ENCODE data around the gene TMEM115. TPM values are rescaled to one million over a fixed set of nuclear protein-coding genes. Genes with fewer than 3 reads are reported as not detected.

TMEM115 gene
- total RNA-seq, 1 donor from 2014 or later = 55.7 TPM

DNA sequence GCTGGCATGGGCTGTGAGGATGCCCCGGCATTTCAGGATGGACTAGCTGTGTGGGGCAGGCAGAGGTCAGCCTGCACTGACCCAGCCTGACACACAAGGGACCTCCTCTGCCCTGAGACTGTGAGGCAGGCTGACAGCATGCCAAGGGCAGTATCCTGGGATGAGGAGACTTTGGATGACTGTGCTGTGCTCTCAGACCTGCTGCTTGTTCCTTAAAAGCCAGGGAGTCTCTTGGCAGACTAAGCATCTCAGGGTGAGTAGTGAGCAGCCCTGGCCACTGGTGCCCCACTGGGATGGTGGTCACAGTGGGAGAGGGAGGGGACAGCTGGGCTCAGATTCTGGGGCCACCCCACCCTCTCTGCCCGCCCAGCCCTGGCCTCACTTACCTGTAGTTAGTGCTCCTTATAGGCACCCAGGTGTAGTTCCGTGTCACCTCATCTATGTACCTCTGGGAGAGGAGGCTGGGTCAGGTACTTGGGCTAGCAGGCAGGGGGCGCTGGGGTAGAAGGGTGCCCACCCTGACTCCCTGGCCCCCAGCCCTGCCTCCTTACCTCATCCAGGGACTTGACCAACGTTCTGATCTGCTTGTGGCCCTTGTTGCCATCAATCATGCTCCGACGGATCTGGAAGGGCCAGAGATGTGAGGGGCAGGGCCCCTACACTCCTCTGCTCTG is 16.1 kb upstream of the TMEM115 start:
- H3K4me1 ChIP-seq = no peaks in the 10 kb centered on the region
- H3K36me3 ChIP-seq = no peaks in the 10 kb centered on the region
- H3K27me3 ChIP-seq = no peaks in the 10 kb centered on the region
- H3K27ac ChIP-seq = no peak overlapping the region
- TF ChIP-seq, protein P1, sequence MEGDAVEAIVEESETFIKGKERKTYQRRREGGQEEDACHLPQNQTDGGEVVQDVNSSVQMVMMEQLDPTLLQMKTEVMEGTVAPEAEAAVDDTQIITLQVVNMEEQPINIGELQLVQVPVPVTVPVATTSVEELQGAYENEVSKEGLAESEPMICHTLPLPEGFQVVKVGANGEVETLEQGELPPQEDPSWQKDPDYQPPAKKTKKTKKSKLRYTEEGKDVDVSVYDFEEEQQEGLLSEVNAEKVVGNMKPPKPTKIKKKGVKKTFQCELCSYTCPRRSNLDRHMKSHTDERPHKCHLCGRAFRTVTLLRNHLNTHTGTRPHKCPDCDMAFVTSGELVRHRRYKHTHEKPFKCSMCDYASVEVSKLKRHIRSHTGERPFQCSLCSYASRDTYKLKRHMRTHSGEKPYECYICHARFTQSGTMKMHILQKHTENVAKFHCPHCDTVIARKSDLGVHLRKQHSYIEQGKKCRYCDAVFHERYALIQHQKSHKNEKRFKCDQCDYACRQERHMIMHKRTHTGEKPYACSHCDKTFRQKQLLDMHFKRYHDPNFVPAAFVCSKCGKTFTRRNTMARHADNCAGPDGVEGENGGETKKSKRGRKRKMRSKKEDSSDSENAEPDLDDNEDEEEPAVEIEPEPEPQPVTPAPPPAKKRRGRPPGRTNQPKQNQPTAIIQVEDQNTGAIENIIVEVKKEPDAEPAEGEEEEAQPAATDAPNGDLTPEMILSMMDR (IDR thresholded peaks at IDR 0.05) = no peak
- H3K4me3 ChIP-seq = no peak overlapping the region
- intact Hi-C loops (cut with DNase I) = no loop called here
- DNase-seq (ENCODE audit: low spot score in 2 of 2) = no peak
- no peaks in the 10 kb centered on the region for H3K9me3 ChIP-seq

DNA sequence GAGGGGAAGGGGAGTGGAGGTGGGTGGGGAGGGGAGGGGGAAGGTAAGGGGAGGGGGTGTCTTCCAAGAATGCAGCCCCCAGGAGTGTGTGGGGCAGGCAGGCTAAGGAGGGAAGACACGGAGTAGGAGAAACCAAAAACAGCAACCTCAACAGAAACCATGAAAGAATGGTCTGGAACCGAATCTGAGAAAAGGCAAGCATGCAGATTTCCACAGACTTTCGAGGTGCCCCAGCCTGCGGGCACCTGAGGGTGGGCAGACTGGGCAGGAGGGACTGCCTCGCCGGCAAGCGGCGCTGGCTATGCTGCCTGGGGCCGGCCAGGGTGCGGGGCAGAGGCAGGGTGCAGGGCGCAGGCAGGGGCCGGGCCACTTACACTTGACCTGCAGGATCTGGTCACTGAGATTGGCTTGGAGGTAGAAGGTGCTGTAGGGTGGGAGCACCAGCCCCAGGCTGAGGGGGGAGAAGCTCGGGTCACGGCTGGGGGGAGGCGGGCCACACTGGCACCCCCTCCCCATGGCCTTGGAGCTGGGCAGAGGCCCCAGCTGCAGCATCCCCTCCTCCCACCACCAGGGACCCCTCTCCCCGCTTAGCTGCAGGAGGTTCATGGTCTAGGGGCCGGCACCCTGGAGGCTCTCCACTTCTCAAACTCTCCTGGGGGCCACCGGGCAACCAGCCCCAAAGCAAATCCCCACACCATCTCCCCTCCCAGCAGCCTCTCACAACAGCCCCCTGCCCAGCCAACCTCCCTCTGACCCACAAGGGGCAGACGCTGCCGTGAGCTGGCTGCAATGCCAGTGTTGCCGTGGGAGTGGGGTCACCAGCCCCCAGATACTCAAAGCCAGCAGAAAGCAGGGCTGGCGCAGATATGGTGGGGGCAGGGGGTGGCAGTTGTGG is 15.3 kb upstream of the TMEM115 start:
- TF ChIP-seq, protein P1 (IDR thresholded peaks at IDR 0.05) = no peak
- Histone ChIP-seq H3K27ac (no peak overlapping the region), H3K4me3 (no peak overlapping the region), H3K36me3 (no peaks in the 10 kb centered on the region), H3K4me1 (no peaks in the 10 kb centered on the region), H3K27me3 (no peaks in the 10 kb centered on the region), H3K9me3 (no peaks in the 10 kb centered on the region)
- DNase-seq (ENCODE audit: low spot score in 2 of 2) = no peak
- intact Hi-C loops (cut with DNase I) = no loop called here

DNA sequence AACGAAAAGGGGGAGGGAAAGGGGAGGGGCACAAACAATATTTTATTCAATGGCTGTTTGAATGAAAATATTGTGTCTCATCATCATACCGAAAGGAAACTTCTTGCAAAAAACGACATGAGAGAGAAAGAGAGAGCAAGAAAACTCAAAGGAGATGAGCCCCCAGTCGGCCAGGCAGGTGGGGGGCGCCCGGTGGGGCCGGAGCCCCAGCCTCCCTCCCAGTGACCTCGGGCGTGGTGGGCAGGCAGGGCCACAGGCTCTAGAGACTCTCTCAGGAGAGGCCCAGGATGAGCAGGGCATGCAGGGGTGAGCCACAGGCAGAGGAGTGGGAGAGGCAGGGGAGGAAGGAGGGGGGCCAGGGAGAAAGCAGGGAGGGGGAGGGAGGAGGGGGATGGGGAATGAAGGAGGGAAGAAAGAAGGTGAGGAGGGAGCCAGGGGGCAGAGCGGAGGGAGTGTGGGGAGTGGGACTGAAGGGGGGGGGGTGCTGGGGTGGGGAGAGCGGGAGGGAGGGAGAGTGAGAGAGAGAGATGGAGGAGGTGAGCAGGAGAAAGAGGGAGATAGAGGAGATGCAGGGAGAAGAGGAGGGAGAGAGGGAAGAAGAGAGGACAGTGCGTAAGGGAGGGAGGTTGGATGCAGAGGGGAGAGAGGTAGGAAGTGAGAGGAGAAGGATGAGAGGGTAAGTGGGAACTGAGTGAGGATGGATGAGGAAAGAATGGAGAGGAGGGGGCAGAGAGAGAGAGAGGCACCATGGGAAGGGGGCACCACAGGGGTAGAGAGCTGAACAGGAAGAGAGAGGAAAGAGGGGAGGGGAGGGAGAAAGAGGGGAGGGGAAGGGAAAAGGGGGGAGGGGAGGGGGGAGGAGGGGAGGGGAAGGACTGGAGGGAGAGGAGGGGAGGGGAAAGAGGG is 14.1 kb upstream of the TMEM115 start:
- H3K4me3 ChIP-seq = no peak overlapping the region
- H3K27me3 ChIP-seq = no peaks in the 10 kb centered on the region
- H3K9me3 ChIP-seq = no peaks in the 10 kb centered on the region
- DNase-seq (ENCODE audit: low spot score in 2 of 2) = no peak
- H3K27ac ChIP-seq = no peak overlapping the region
- H3K4me1 ChIP-seq = no peaks in the 10 kb centered on the region
- intact Hi-C loops (cut with DNase I) = no loop called here
- H3K36me3 ChIP-seq = no peaks in the 10 kb centered on the region
- TF ChIP-seq, protein P1 (IDR thresholded peaks at IDR 0.05) = no peak

DNA sequence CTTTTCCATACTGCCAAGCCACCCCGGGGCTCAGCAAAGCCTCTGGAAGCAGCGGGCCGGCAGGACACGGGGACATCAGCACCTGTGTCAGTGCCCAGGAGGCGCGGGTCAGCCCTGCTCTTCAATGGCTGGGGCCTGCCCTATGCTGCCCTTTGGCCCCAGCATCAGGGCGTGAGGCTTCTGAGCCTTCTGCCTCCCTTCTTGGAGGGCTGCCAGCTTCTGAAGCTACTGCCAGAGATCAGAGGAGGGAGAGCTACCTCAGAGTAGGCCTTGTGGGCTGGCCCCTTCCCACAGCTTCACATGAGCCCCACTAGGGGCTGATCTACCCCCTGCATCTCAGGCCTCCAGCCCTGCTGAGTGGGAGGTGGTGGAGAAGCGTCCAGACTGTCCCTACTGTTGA is 13.0 kb upstream of the TMEM115 start:
- H3K4me3 ChIP-seq = no peak overlapping the region
- no peak overlapping the region for H3K27ac ChIP-seq
- TF ChIP-seq, protein P1 (IDR thresholded peaks at IDR 0.05) = no peak
- H3K27me3 ChIP-seq = no peaks in the 10 kb centered on the region
- no peaks in the 10 kb centered on the region for H3K36me3 ChIP-seq
- DNase-seq (ENCODE audit: low spot score in 2 of 2) = no peak
- intact Hi-C loops (cut with DNase I) = no loop called here
- H3K4me1 ChIP-seq = no peaks in the 10 kb centered on the region
- H3K9me3 ChIP-seq = no peaks in the 10 kb centered on the region

- Histone ChIP-seq H3K9me3 (no peaks in the 10 kb centered on the region), H3K4me3 (no peak overlapping the region), H3K27ac (no peak overlapping the region), H3K4me1 (no peaks in the 10 kb centered on the region), H3K27me3 (no peaks in the 10 kb centered on the region), H3K36me3 (no peaks in the 10 kb centered on the region)
- no peak for DNase-seq (ENCODE audit: low spot score in 2 of 2)
- TF ChIP-seq, protein P1 (IDR thresholded peaks at IDR 0.05) = no peak
- intact Hi-C loops (cut with DNase I) = no loop called here
Observed at GRCh38 chr3:50371133-50371685, 11.9 kb upstream of the TMEM115 start.
